ENCODE measurements around the gene GPR35. TPM values are rescaled to one million over a fixed set of nuclear protein-coding genes. Genes with fewer than 3 reads are reported as not detected.
"Not testable (repeated sequence)": the region's sequence is repeated elsewhere in the genome, so short reads cannot be mapped to it uniquely, and the experiment has no call there.

The GPR35 gene
- total RNA-seq, 2 experiments from 2014 or later, result 3.6 to 4.1 TPM

- DNase-seq; H3K4me3 Mint-ChIP-seq; H3K9me3 Mint-ChIP-seq (ENCODE audit: low read depth); H3K36me3 Mint-ChIP-seq (ENCODE audit: low read depth); POLR2A ChIA-PET; H3K27ac Mint-ChIP-seq; H3K4me1 Mint-ChIP-seq; H3K27me3 Mint-ChIP-seq; intact Hi-C loops (cut with DNase I, micrococcal nuclease); ATAC-seq; CTCF ChIA-PET: not testable (repeated sequence)
These were observed 52.8 kb downstream of the GPR35 start for GRCh38 chr2:240678043-240678442.

GRCh38 chr2:240678909-240679308 is 53.6 kb downstream of the GPR35 start:
- H3K4me3 Mint-ChIP-seq; H3K4me1 Mint-ChIP-seq; POLR2A ChIA-PET; DNase-seq; H3K36me3 Mint-ChIP-seq (ENCODE audit: low read depth); H3K9me3 Mint-ChIP-seq (ENCODE audit: low read depth); intact Hi-C loops (cut with DNase I, micrococcal nuclease); ATAC-seq; CTCF ChIA-PET; H3K27ac Mint-ChIP-seq; H3K27me3 Mint-ChIP-seq: not testable (repeated sequence)

DNA sequence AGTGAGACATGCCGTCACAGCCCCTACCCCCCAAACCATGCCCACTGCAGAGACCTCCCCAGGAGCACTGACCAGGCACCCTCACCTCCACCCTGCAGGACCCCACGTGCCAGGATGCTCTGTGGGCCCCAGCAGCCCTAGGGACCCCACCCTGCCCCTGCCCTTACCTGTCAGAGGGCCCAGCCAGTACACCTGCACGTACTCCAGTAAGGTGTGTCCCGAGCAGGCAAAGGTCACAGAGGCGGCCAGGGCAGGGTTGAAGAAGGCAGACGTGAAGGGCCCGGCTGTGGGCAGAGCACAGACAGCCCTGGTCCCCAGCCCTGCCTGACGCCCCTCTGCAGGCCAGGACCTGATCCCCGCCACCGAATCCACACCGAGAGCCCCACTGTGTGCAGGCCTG is 54.9 kb downstream of the GPR35 start:
- H3K36me3 Mint-ChIP-seq (ENCODE audit: low read depth); DNase-seq; H3K27ac Mint-ChIP-seq; H3K4me1 Mint-ChIP-seq; intact Hi-C loops (cut with DNase I, micrococcal nuclease); CTCF ChIA-PET; ATAC-seq; H3K4me3 Mint-ChIP-seq; POLR2A ChIA-PET; H3K27me3 Mint-ChIP-seq; H3K9me3 Mint-ChIP-seq (ENCODE audit: low read depth): not testable (repeated sequence)

Other genes starting within 250 kb of the GPR35 start
- gene GPC1, start 189.8 kb upstream of the GPR35 start, total RNA-seq, result 1 to 10 TPM; 1.7 to 2.0 TPM
- 10 to 100 TPM; 20.7 to 24.0 TPM for gene ANKMY1, start 67.5 kb upstream of the GPR35 start, total RNA-seq
- gene DUSP28, start 65.1 kb upstream of the GPR35 start, total RNA-seq, result 1 to 10 TPM; 3.3 to 5.0 TPM
- gene RNPEPL1, start 57.0 kb upstream of the GPR35 start, total RNA-seq, result 10 to 100 TPM; 35.7 to 43.8 TPM
- gene CAPN10, start 38.7 kb upstream of the GPR35 start, total RNA-seq, result 10 to 100 TPM; 22.1 to 30.2 TPM
- not detected for gene AQP12B, start 57.4 kb downstream of the GPR35 start, total RNA-seq
- gene AQP12A, start 66.4 kb downstream of the GPR35 start, total RNA-seq, result not detected
- 1 to 10 TPM; 4.6 to 8.2 TPM for gene KIF1A, start 194.7 kb downstream of the GPR35 start, total RNA-seq
- not detected for gene AGXT, start 243.3 kb downstream of the GPR35 start, total RNA-seq